Parathyroid adenoma (tissue), 2 donors: ENCODE results near the gene GFI1.

Source experiments
- H2AFZ ChIP-seq: fragments of 300-600 bp; sonication (generic); one replicate; pipeline ENCODE4 v1.7.0; 2017; ENCODE audit warnings: antibody characterized with exemption, mild to moderate bottlenecking
- H3K27ac ChIP-seq: fragments of 300-600 bp; sonication (generic); one replicate; pipeline ENCODE4 v1.7.0; 2017
- H3K27me3 ChIP-seq: fragments of 300-600 bp; sonication (generic); one replicate; pipeline ENCODE4 v1.7.0; 2017; ENCODE audit warnings: low read length; ENCODE audit not compliant: control insufficient read depth, insufficient read depth
- H3K36me3 ChIP-seq: fragments of 300-600 bp; sonication (generic); one replicate; pipeline ENCODE4 v1.7.0; 2017; ENCODE audit warnings: low read length; ENCODE audit not compliant: control insufficient read depth, insufficient read depth
- H3K4me1 ChIP-seq: fragments of 300-600 bp; sonication (generic); one replicate; pipeline ENCODE4 v1.7.0; 2017; ENCODE audit warnings: control low read depth
- H3K4me2 ChIP-seq: fragments of 300-600 bp; sonication (generic); one replicate; pipeline ENCODE4 v1.7.0; 2017; ENCODE audit warnings: low read length
- H3K4me3 ChIP-seq: fragments of 300-600 bp; sonication (generic); one replicate; pipeline ENCODE4 v1.7.0; 2017; ENCODE audit warnings: low read depth, low read length
- H3K79me2 ChIP-seq: fragments of 300-600 bp; sonication (generic); one replicate; pipeline ENCODE4 v1.7.0; 2017; ENCODE audit warnings: control low read depth
- H3K9ac ChIP-seq: fragments of 300-600 bp; sonication (generic); one replicate; pipeline ENCODE4 v1.7.0; 2017; ENCODE audit warnings: mild to moderate bottlenecking
- H3K9me3 ChIP-seq: fragments of 300-600 bp; sonication (generic); one replicate; pipeline ENCODE4 v1.7.0; 2017; ENCODE audit warnings: low read length; ENCODE audit not compliant: control insufficient read depth
- TF ChIP-seq, protein P1 (sequence below): fragments of 300-600 bp; sonication (generic); IDR thresholded peaks from one replicate; pipeline ENCODE4 v1.7.0; 2017; ENCODE audit warnings: antibody characterized with exemption, mild to moderate bottlenecking
- donor health status: primary hyperparathyroidism.

The GFI1 gene

GRCh38 chr1:92504291-92505014 is 17.7 kb upstream of the GFI1 start:
- Histone ChIP-seq H3K79me2 (no peaks in the 10 kb centered on the region), H3K9ac (no peak overlapping the region), H3K4me1 (no peaks in the 10 kb centered on the region), H3K27ac (no peak overlapping the region), H2AFZ (no peak overlapping the region), H3K36me3 (no peaks in the 10 kb centered on the region), H3K27me3 (no peaks in the 10 kb centered on the region), H3K4me3 (no peak overlapping the region), H3K4me2 (no peak overlapping the region), H3K9me3 (no peaks in the 10 kb centered on the region)
- TF ChIP-seq, protein P1, sequence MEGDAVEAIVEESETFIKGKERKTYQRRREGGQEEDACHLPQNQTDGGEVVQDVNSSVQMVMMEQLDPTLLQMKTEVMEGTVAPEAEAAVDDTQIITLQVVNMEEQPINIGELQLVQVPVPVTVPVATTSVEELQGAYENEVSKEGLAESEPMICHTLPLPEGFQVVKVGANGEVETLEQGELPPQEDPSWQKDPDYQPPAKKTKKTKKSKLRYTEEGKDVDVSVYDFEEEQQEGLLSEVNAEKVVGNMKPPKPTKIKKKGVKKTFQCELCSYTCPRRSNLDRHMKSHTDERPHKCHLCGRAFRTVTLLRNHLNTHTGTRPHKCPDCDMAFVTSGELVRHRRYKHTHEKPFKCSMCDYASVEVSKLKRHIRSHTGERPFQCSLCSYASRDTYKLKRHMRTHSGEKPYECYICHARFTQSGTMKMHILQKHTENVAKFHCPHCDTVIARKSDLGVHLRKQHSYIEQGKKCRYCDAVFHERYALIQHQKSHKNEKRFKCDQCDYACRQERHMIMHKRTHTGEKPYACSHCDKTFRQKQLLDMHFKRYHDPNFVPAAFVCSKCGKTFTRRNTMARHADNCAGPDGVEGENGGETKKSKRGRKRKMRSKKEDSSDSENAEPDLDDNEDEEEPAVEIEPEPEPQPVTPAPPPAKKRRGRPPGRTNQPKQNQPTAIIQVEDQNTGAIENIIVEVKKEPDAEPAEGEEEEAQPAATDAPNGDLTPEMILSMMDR = no peak

GRCh38 chr1:92503926-92504285 is 17.2 kb upstream of the GFI1 start:
- Histone ChIP-seq H3K27ac (no peak overlapping the region), H3K27me3 (no peaks in the 10 kb centered on the region), H3K9me3 (no peaks in the 10 kb centered on the region), H3K9ac (no peak overlapping the region), H3K4me1 (no peaks in the 10 kb centered on the region), H3K79me2 (no peaks in the 10 kb centered on the region), H2AFZ (no peak overlapping the region), H3K4me2 (no peak overlapping the region), H3K36me3 (no peaks in the 10 kb centered on the region), H3K4me3 (no peak overlapping the region)
- TF ChIP-seq, protein P1 = no peak

DNA sequence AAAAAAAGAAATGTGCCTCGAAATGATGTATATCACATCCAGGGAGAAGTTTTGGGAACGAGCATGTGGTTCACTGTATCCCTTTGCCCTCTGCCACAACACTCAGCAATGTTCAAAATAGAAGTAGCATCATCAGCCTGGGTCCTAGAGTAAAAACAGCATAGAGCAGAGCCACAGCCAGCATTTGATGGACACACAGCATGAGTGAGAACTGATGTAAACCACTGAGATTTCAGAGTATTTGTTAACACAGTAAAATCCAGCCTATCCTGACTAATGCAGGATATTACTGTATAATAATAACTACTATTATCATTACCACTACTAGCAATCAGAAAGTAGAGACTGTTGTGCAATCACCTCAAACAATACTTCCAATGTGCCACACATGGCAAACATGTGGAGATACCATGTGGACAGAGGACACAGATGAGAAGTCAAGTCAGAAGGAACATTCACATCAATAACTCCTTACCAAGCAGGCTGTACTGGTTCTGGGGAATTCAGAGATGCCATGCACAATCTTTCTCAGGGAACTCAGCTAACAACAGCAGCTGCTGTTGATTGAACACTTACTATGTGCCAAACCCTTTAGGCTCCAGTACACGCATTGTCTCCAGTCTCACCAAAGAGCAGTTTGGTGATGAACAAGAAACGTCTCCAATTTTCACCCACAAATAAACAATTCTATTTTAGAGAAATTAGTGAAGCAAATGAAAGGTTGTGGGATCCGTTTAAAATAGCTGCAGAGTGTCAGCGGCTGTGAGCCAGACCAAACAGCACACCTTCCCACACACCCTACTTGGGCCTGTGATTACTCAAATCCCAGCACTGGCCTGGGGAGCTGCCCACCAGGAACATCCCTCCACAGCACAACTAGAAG is 16.6 kb upstream of the GFI1 start:
- TF ChIP-seq, protein P1 = no peak
- no peaks in the 10 kb centered on the region for H3K9me3 ChIP-seq
- H2AFZ ChIP-seq = no peak overlapping the region
- H3K4me2 ChIP-seq = no peak overlapping the region
- H3K79me2 ChIP-seq = no peaks in the 10 kb centered on the region
- H3K4me3 ChIP-seq = no peak overlapping the region
- no peak overlapping the region for H3K27ac ChIP-seq
- no peak overlapping the region for H3K9ac ChIP-seq
- no peaks in the 10 kb centered on the region for H3K4me1 ChIP-seq
- H3K27me3 ChIP-seq = no peaks in the 10 kb centered on the region
- H3K36me3 ChIP-seq = no peaks in the 10 kb centered on the region

GRCh38 chr1:92502247-92502646 is 15.5 kb upstream of the GFI1 start:
- TF ChIP-seq, protein P1 = no peak
- no peak overlapping the region for H3K27ac ChIP-seq
- no peak overlapping the region for H3K4me2 ChIP-seq
- H3K4me1 ChIP-seq = no peaks in the 10 kb centered on the region
- H3K4me3 ChIP-seq = no peak overlapping the region
- H3K27me3 ChIP-seq = no peaks in the 10 kb centered on the region
- no peak overlapping the region for H2AFZ ChIP-seq
- H3K9ac ChIP-seq = no peak overlapping the region
- H3K36me3 ChIP-seq = no peaks in the 10 kb centered on the region
- no peaks in the 10 kb centered on the region for H3K9me3 ChIP-seq
- H3K79me2 ChIP-seq = no peaks in the 10 kb centered on the region
